ENCODE results near the gene PCMTD2. TPM values are rescaled to one million over a fixed set of nuclear protein-coding genes. Genes with fewer than 3 reads are reported as not detected.
"Not testable (repeated sequence)": the region's sequence is repeated elsewhere in the genome, so short reads cannot be mapped to it uniquely, and the experiment has no call there.

Gene PCMTD2
- total RNA-seq, 4 donors from 2014 or later, result 34.5 to 58.9 (median 47.8) TPM

DNA sequence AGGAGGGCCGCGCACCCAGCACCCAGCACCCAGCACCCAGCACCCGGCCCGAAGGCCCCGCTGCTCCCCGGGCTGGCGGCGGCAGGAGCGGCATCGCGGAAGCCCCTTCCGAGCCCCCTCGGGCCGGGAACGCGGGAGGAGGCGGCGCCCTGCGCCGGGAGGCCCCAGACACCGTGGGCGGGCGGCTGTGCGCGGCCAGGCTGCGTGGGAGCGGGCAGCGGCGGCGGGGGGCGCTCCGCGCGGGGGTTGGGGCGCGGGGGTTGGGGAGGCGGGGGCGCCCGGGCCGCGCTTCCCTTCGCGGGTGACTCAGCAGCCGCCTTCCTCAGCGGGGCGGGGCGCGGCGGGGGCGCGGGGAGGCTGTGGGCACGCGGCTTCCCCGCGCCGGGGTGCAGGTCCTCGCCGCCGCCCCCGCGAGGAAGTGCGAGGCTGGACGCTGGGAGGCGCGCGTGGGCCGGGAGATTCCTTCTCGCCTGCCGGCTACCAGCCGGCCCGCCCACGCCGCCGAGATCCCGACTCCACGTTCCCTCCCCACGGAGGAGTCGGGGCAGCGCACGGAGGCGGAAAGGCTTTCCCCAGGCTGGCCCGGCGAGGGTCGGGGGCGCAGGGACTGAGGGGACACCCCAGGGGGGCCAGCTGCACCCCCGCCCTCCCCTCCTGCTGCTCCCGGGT lies 61.0 kb downstream of the PCMTD2 start:
- WGBS, 2 donors, result 21% methylated on average over 14 of the region's 87 CpGs; no CpG with 5 or more reads in 1 of the 2 donors
- H3K27ac ChIP-seq; intact Hi-C loops (cut with DNase I); H3K36me3 ChIP-seq; H3K4me1 ChIP-seq; H3K9me3 ChIP-seq; DNase-seq: not testable (repeated sequence)
- TF ChIP-seq CTCF (IDR thresholded peaks at IDR 0.05), result peak in 1 of 6 experiments; percentile 17
- Histone ChIP-seq H3K4me3 (peak overlapping the region in 2 of 4 donors; percentile 24 to 52), H3K27me3 (peaks cover 0 to 19% (median 1%) of the 10 kb centered on the region in 4 donors)

DNA sequence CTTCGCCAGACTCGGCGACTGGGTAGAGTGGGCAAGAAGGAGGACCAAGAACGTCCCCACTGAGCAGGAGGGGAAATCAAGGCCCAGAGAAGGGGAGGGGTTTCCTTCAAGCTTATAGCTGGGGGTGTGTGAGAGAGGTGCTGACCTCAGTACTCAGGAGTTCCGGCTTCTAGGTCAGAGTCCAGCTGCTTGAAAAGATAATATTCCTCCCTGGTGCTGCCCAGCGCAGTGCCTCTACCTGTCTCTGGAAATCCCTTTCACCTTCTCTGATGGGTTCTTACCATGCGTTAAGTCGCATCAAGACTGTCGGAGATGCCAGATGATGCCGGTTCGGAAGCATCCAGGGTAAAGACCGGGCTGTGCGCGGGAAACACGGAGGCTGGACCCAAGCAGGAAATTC lies 61.8 kb downstream of the PCMTD2 start:
- H3K9me3 ChIP-seq; H3K36me3 ChIP-seq; H3K4me1 ChIP-seq; H3K4me3 ChIP-seq; intact Hi-C loops (cut with DNase I); H3K27ac ChIP-seq; DNase-seq: not testable (repeated sequence)
- no CpG with 5 or more reads among the region's 15 CpGs for WGBS, 2 donors
- H3K27me3 ChIP-seq, result peaks cover 0 to 19% (median 1%) of the 10 kb centered on the region in 4 donors

- H3K4me1 ChIP-seq; H3K4me3 ChIP-seq; H3K9me3 ChIP-seq; DNase-seq; H3K36me3 ChIP-seq; H3K27ac ChIP-seq; intact Hi-C loops (cut with DNase I): not testable (repeated sequence)
- peaks cover 0 to 19% (median 1%) of the 10 kb centered on the region in 4 donors for H3K27me3 ChIP-seq
- 83 to 100% methylated on average over 1 of the region's 8 CpGs for WGBS, 2 donors
Measured at GRCh38 chr20:64318056-64318455, 62.5 kb downstream of the PCMTD2 start.

GRCh38 chr20:64322031-64322789 lies 66.7 kb downstream of the PCMTD2 start:
- H3K4me3 ChIP-seq; H3K9me3 ChIP-seq; H3K27me3 ChIP-seq; H3K27ac ChIP-seq; H3K36me3 ChIP-seq; DNase-seq; H3K4me1 ChIP-seq; intact Hi-C loops (cut with DNase I): not testable (repeated sequence)
- 63% methylated on average over 1 of the region's 7 CpGs; no CpG with 5 or more reads in 1 of the 2 donors for WGBS, 2 donors

Small RNA genes lying within 50 kb of the gene (small RNA-seq; reads per million reads assigned to genes)
- 0 reads per million in 4 donors for gene AL137028.2

Other genes starting within 250 kb of the PCMTD2 start
- under 1 TPM in 3 of 4 donors, not detected in 1; 0.26 to 0.57 (median 0.57) TPM for gene C20orf204, start 219.6 kb upstream of the PCMTD2 start, total RNA-seq
- gene SOX18, start 206.1 kb upstream of the PCMTD2 start, total RNA-seq, result 1 to 10 TPM; 1.3 to 4.5 (median 3.9) TPM
- 10 to 100 TPM in 2 of 4 donors, 1 to 10 TPM in 2; 1.8 to 25.2 (median 8.9) TPM for gene TCEA2, start 192.6 kb upstream of the PCMTD2 start, total RNA-seq
- gene RGS19, start 176.2 kb upstream of the PCMTD2 start, total RNA-seq, result 10 to 100 TPM in 3 of 4 donors, 1 to 10 TPM in 1; 7.4 to 14.4 (median 11.0) TPM
- under 1 TPM in 3 of 4 donors, not detected in 1; 0.34 to 0.91 (median 0.76) TPM for gene OPRL1, start 175.7 kb upstream of the PCMTD2 start, total RNA-seq
- gene LKAAEAR1, start 171.3 kb upstream of the PCMTD2 start, total RNA-seq, result not detected
- gene NPBWR2, start 148.2 kb upstream of the PCMTD2 start, total RNA-seq, result not detected
- gene MYT1, start 91.3 kb upstream of the PCMTD2 start, total RNA-seq, result not detected